Sigmoid colon (tissue), 7 donors: Measurements from ENCODE around the gene ACTR8. TPM values are rescaled to one million over a fixed set of nuclear protein-coding genes. Genes with fewer than 3 reads are reported as not detected.

Source experiments
- DNase-seq: peaks from one replicate; pipeline ENCODE4 v3.0.0-alpha.2; 2019
- H3K27ac ChIP-seq, 4 donors: fragments of 200-600 bp; sonication (generic); one replicate each; pipeline ENCODE4 v1.5.1; 2016 to 2019; ENCODE audit warnings: mild to moderate bottlenecking in 1 of 4
- H3K27me3 ChIP-seq, 3 donors: fragments of 200-600 bp; sonication (generic); one replicate each; pipeline ENCODE4 v1.5.1; 2019; ENCODE audit warnings: mild to moderate bottlenecking in 1 of 3
- H3K36me3 ChIP-seq, 4 donors: fragments of 200-600 bp; sonication (generic); one replicate each; pipeline ENCODE4 v1.5.1; 2016 to 2019
- H3K4me1 ChIP-seq, 4 donors: fragments of 200-600 bp; sonication (generic); one replicate each; pipeline ENCODE4 v1.5.1; 2017 to 2019
- H3K4me3 ChIP-seq, 4 donors: fragments of 200-600 bp; sonication (generic); one replicate each; pipeline ENCODE4 v1.5.1; 2017 to 2019; ENCODE audit warnings: mild to moderate bottlenecking in 2 of 4, moderate library complexity in 1 of 4
- H3K9me3 ChIP-seq, 4 donors: fragments of 200-600 bp in 3 of 4; sonication (generic) in 3 of 4; one replicate each; pipeline versions ENCODE4 v1.5.1 to v1.6.1; 2013 to 2019
- CTCF ChIP-seq, 4 experiments: fragments of 450-650 bp in 3 of 4; fragments of 200-600 bp in 1 of 4; IDR thresholded peaks; one replicate each; pipeline ENCODE4 v1.5.1; 2016 to 2019; ENCODE audit warnings: antibody characterized with exemption in 4 of 4, mild to moderate bottlenecking in 3 of 4, moderate library complexity in 2 of 4
- EP300 ChIP-seq, 4 donors: sonication (generic); formaldehyde crosslinking; IDR thresholded peaks; one replicate each; pipeline ENCODE4 v1.6.1; 2017; ENCODE audit warnings: antibody characterized with exemption in 4 of 4
- POLR2A ChIP-seq, 2 donors: fragments of 450-650 bp; IDR thresholded peaks; one replicate each; pipeline ENCODE4 v1.6.1; 2016; ENCODE audit warnings: antibody characterized with exemption in 2 of 2, mild to moderate bottlenecking in 2 of 2, moderate library complexity in 2 of 2
- POLR2AphosphoS5 ChIP-seq, 4 donors: sonication (generic); formaldehyde crosslinking; IDR thresholded peaks; one replicate each; pipeline ENCODE4 v1.6.1; 2017; ENCODE audit warnings: antibody characterized with exemption in 4 of 4
- WGBS, 2 donors: extraction: QIAGEN DNeasy Blood & Tissue Kit; methylation state at CpG; one replicate each; pipeline ENCODE4 v1.1.7; 2013; 5-methylcytosine and 5-hydroxymethylcytosine counted together
- intact Hi-C: fragments of 100-400 bp; cut with DNase I; formaldehyde crosslinking; loops from one replicate; pipeline ENCODE4 v1.15.1; 2023
- polyA plus RNA-seq, 3 donors: library from polyadenylated mRNA; stranded (reverse); fragments of 200-250 nt; gene quantifications; one replicate each; pipeline ENCODE4 v1.2.3, GENCODE V29; 2013
- total RNA-seq, 4 donors: library from RNA; depleted of rRNA; stranded (reverse); fragments of >200 nt; gene quantifications; one replicate each; pipeline ENCODE4 v1.1.0, GENCODE V29; 2016
- donor health status: healthy with polysubstance abuse.
- donor health status: Bipolar disorder and iron deficiency.
- donor health status: healthy.

Gene ACTR8
- total and polyA plus RNA-seq, 7 donors: 9.0 to 30.7 (median 18.5) TPM

- intact Hi-C loops: no loop called here
- Histone ChIP-seq H3K9me3 (no peaks in the 10 kb centered on the region), H3K27ac (no peak overlapping the region), H3K27me3 (no peaks in the 10 kb centered on the region), H3K4me1 (no peaks in the 10 kb centered on the region), H3K4me3 (no peak overlapping the region), H3K36me3 (no peaks in the 10 kb centered on the region)
- 83 to 91% methylated on average over 14 of the region's 14 CpGs for WGBS, 2 donors
- DNase-seq: peak; percentile 45
- TF ChIP-seq CTCF (IDR thresholded peaks at IDR 0.05): no peak
- no peak for TF ChIP-seq POLR2AphosphoS5 (IDR thresholded peaks at IDR 0.05)
- TF ChIP-seq POLR2A (IDR thresholded peaks at IDR 0.05): no peak
- TF ChIP-seq EP300 (IDR thresholded peaks at IDR 0.05): no peak
Measured at GRCh38 chr3:53819163-53819868, 62.6 kb downstream of the ACTR8 start.

- Histone ChIP-seq H3K27me3 (no peaks in the 10 kb centered on the region), H3K9me3 (no peaks in the 10 kb centered on the region), H3K36me3 (no peaks in the 10 kb centered on the region), H3K27ac (no peak overlapping the region), H3K4me1 (no peaks in the 10 kb centered on the region), H3K4me3 (no peak overlapping the region)
- peak; percentile 37 for DNase-seq
- intact Hi-C loops: no loop called here
- no peak for TF ChIP-seq POLR2A (IDR thresholded peaks at IDR 0.05)
- TF ChIP-seq EP300 (IDR thresholded peaks at IDR 0.05): no peak
- no peak for TF ChIP-seq POLR2AphosphoS5 (IDR thresholded peaks at IDR 0.05)
- TF ChIP-seq CTCF (IDR thresholded peaks at IDR 0.05): no peak
- 70 to 84% methylated on average over 14 of the region's 14 CpGs for WGBS, 2 donors
Measured at GRCh38 chr3:53818221-53819162, 63.5 kb downstream of the ACTR8 start.

- intact Hi-C loops: no loop called here
- Histone ChIP-seq H3K27me3 (no peaks in the 10 kb centered on the region), H3K4me1 (no peaks in the 10 kb centered on the region), H3K9me3 (no peaks in the 10 kb centered on the region), H3K4me3 (no peak overlapping the region), H3K36me3 (no peaks in the 10 kb centered on the region), H3K27ac (no peak overlapping the region)
- 82 to 88% methylated on average over 17 of the region's 17 CpGs for WGBS, 2 donors
- TF ChIP-seq CTCF (IDR thresholded peaks at IDR 0.05) (no peak), EP300 (IDR thresholded peaks at IDR 0.05) (no peak), POLR2A (IDR thresholded peaks at IDR 0.05) (no peak), POLR2AphosphoS5 (IDR thresholded peaks at IDR 0.05) (no peak)
- DNase-seq: peak; percentile 40
Measured at GRCh38 chr3:53817809-53818208, 64.1 kb downstream of the ACTR8 start.

GRCh38 chr3:53817211-53817610, 64.7 kb downstream of the ACTR8 start:
- no peak for TF ChIP-seq POLR2AphosphoS5 (IDR thresholded peaks at IDR 0.05)
- no peak for TF ChIP-seq POLR2A (IDR thresholded peaks at IDR 0.05)
- no peak for TF ChIP-seq CTCF (IDR thresholded peaks at IDR 0.05)
- no peak for TF ChIP-seq EP300 (IDR thresholded peaks at IDR 0.05)
- H3K4me1 ChIP-seq: no peaks in the 10 kb centered on the region
- intact Hi-C loops: no loop called here
- H3K36me3 ChIP-seq: no peaks in the 10 kb centered on the region
- peak; percentile 50 for DNase-seq
- no peaks in the 10 kb centered on the region for H3K27me3 ChIP-seq
- no peak overlapping the region for H3K27ac ChIP-seq
- H3K4me3 ChIP-seq: no peak overlapping the region
- WGBS, 2 donors: 86 to 89% methylated on average over 6 of the region's 6 CpGs
- no peaks in the 10 kb centered on the region for H3K9me3 ChIP-seq

Other genes with a start within 250 kb of the ACTR8 start
- gene CHDH, start 35.7 kb downstream of the ACTR8 start, total RNA-seq: 1 to 10 TPM; 1.1 to 1.8 (median 1.7) TPM
- 1 to 10 TPM; 5.4 to 9.5 (median 6.8) TPM for gene CHDH, start 35.7 kb downstream of the ACTR8 start, polyA plus RNA-seq
- gene IL17RB, start 35.6 kb downstream of the ACTR8 start, total RNA-seq: 1 to 10 TPM; 1.1 to 2.8 (median 1.7) TPM
- 1 to 10 TPM; 1.2 to 9.0 (median 2.8) TPM for gene IL17RB, start 35.6 kb downstream of the ACTR8 start, polyA plus RNA-seq
- gene SELENOK, start 9.7 kb upstream of the ACTR8 start, total RNA-seq: 100 to 1,000 TPM in 1 of 4 donors, 10 to 100 TPM in 3; 61.5 to 108 (median 77.7) TPM
- gene SELENOK, start 9.7 kb upstream of the ACTR8 start, polyA plus RNA-seq: 100 to 1,000 TPM in 2 of 3 donors, 10 to 100 TPM in 1; 57.2 to 173 (median 151) TPM
- 10 to 100 TPM in 1 of 4 donors, 1 to 10 TPM in 3; 4.6 to 10.2 (median 6.1) TPM for gene CACNA2D3, start 240.4 kb upstream of the ACTR8 start, total RNA-seq
- gene CACNA2D3, start 240.4 kb upstream of the ACTR8 start, polyA plus RNA-seq: under 1 TPM in 2 of 3 donors, not detected in 1; 0.32 to 0.69 TPM